Neural progenitor cell (in vitro differentiated cells): ENCODE results near the gene SPDYE2B. TPM values are rescaled to one million over a fixed set of nuclear protein-coding genes. Genes with fewer than 3 reads are reported as not detected.
"Not testable (repeated sequence)": the region's sequence is repeated elsewhere in the genome, so short reads cannot be mapped to it uniquely, and the experiment has no call there.

ENCODE experiments used
- DNase-seq: peaks from one replicate; pipeline ENCODE4 v3.0.0-alpha.2; 2016; ENCODE audit warnings: low spot score
- H2AFZ ChIP-seq: fragments of 200-600 bp; sonication (generic); replicated peaks from 2 replicates; pipeline ENCODE4 v1.6.1; 2016; ENCODE audit warnings: antibody characterized with exemption
- H3F3A ChIP-seq: fragments of 200-600 bp; sonication (generic); 2 replicates; pipeline ENCODE4 v1.6.1; 2016; ENCODE audit warnings: antibody characterized with exemption, low read depth
- H3K27ac ChIP-seq: fragments of 200-600 bp; sonication (generic); 2 replicates; pipeline ENCODE4 v1.5.1; 2016; ENCODE audit warnings: mild to moderate bottlenecking
- H3K27me3 ChIP-seq: fragments of 200-600 bp; sonication (generic); 2 replicates; pipeline ENCODE4 v1.6.1; 2016; ENCODE audit warnings: mild to moderate bottlenecking, moderate library complexity
- H3K36me3 ChIP-seq: fragments of 200-600 bp; sonication (generic); 2 replicates; pipeline ENCODE4 v1.5.1; 2016
- H3K4me1 ChIP-seq: fragments of 200-600 bp; sonication (generic); 2 replicates; pipeline ENCODE4 v1.6.1; 2016; ENCODE audit warnings: mixed run types
- H3K4me2 ChIP-seq: fragments of 200-600 bp; sonication (generic); 2 replicates; pipeline ENCODE4 v1.6.1; 2016
- H3K4me3 ChIP-seq: fragments of 200-600 bp; sonication (generic); 2 replicates; pipeline ENCODE4 v1.5.1; 2016
- H3K79me2 ChIP-seq: fragments of 200-600 bp; sonication (generic); 2 replicates; pipeline ENCODE4 v1.6.1; 2016; ENCODE audit warnings: low read depth
- H3K9ac ChIP-seq: fragments of 200-600 bp; sonication (generic); 2 replicates; pipeline ENCODE4 v1.6.1; 2016
- H3K9me3 ChIP-seq: fragments of 200-600 bp; sonication (generic); 2 replicates; pipeline ENCODE4 v1.5.1; 2016; ENCODE audit warnings: low read depth
- H4K20me1 ChIP-seq: fragments of 200-600 bp; sonication (generic); 2 replicates; pipeline ENCODE4 v1.6.1; 2016; ENCODE audit warnings: low read depth
- H3K27ac Mint-ChIP-seq: 3 replicates; pipeline ENCODE4 v1.8.0; 2021; ENCODE audit warnings: mixed read lengths
- H3K27me3 Mint-ChIP-seq: 2 replicates; pipeline ENCODE4 v1.8.0; 2022; ENCODE audit warnings: low read depth, mild to moderate bottlenecking, inconsistent platforms, moderate library complexity, mixed read lengths; ENCODE audit not compliant: insufficient read depth
- H3K36me3 Mint-ChIP-seq: 3 replicates; pipeline ENCODE4 v1.8.0; 2021; ENCODE audit warnings: mixed read lengths
- H3K4me1 Mint-ChIP-seq: 3 replicates; pipeline ENCODE4 v1.8.0; 2021; ENCODE audit warnings: mixed read lengths
- H3K4me3 Mint-ChIP-seq: 3 replicates; pipeline ENCODE4 v1.8.0; 2021; ENCODE audit warnings: mild to moderate bottlenecking, moderate library complexity, mixed read lengths
- H3K9me3 Mint-ChIP-seq: 3 replicates; pipeline ENCODE4 v1.8.0; 2020; ENCODE audit warnings: mixed read lengths
- total RNA-seq: library from RNA; depleted of rRNA; stranded (reverse); fragments of >200 nt; gene quantifications from 2 replicates; pipeline ENCODE4 v1.2.3, GENCODE V29; 2015; ENCODE audit warnings: low replicate concordance

The SPDYE2B gene
- total RNA-seq, 1 donor from 2014 or later: not detected

DNA sequence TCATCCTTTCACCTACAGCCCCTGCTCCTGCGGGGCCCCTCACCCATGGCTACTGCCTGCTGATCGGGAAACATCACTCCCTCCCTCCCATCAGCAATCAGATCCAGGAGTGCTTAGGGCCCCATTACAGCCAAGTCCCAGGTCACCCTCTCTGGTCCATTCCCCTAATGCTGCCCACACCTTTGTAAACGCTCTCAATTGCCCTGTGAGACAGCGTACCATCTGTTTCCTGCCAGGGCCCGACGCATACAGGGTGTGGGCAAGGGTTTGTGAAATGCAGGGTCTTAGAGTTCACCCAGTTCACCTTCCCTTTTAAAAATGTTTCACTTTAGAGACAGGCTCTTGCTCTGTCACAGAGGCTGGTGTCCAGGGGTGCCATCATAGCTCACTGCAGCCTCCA lies 15.8 kb upstream of the SPDYE2B start:
- not testable (repeated sequence) for DNase-seq, H3K36me3 ChIP-seq, H3K4me1 Mint-ChIP-seq, H3K27ac Mint-ChIP-seq, H3K27me3 Mint-ChIP-seq, H3K36me3 Mint-ChIP-seq, H3K4me3 Mint-ChIP-seq, H3K4me3 ChIP-seq, H3K9ac ChIP-seq, H3K9me3 ChIP-seq, H3K27me3 ChIP-seq, H3K4me2 ChIP-seq, H3K9me3 Mint-ChIP-seq, H3F3A ChIP-seq, H2AFZ ChIP-seq, H4K20me1 ChIP-seq, H3K4me1 ChIP-seq, H3K27ac ChIP-seq, H3K79me2 ChIP-seq

- H3K4me1 ChIP-seq, H3K9me3 ChIP-seq, DNase-seq, H3K9ac ChIP-seq, H3F3A ChIP-seq, H4K20me1 ChIP-seq, H3K9me3 Mint-ChIP-seq, H3K4me3 ChIP-seq, H3K4me2 ChIP-seq, H3K4me3 Mint-ChIP-seq, H3K79me2 ChIP-seq, H3K36me3 Mint-ChIP-seq, H3K4me1 Mint-ChIP-seq, H3K27ac ChIP-seq, H3K27me3 ChIP-seq, H3K27ac Mint-ChIP-seq, H3K36me3 ChIP-seq, H2AFZ ChIP-seq, H3K27me3 Mint-ChIP-seq: not testable (repeated sequence)
Observed at GRCh38 chr7:102635354-102635753, 14.8 kb upstream of the SPDYE2B start.

- H2AFZ ChIP-seq, H3K27ac ChIP-seq, H3K4me2 ChIP-seq, H3K36me3 ChIP-seq, H3K9me3 Mint-ChIP-seq, H3K4me1 Mint-ChIP-seq, H3K4me1 ChIP-seq, H3K9ac ChIP-seq, H3K27me3 Mint-ChIP-seq, H3K4me3 ChIP-seq, H3K27me3 ChIP-seq, H4K20me1 ChIP-seq, DNase-seq, H3K27ac Mint-ChIP-seq, H3K9me3 ChIP-seq, H3K36me3 Mint-ChIP-seq, H3F3A ChIP-seq, H3K79me2 ChIP-seq, H3K4me3 Mint-ChIP-seq: not testable (repeated sequence)
Observed at GRCh38 chr7:102636956-102637355, 13.2 kb upstream of the SPDYE2B start.

DNA sequence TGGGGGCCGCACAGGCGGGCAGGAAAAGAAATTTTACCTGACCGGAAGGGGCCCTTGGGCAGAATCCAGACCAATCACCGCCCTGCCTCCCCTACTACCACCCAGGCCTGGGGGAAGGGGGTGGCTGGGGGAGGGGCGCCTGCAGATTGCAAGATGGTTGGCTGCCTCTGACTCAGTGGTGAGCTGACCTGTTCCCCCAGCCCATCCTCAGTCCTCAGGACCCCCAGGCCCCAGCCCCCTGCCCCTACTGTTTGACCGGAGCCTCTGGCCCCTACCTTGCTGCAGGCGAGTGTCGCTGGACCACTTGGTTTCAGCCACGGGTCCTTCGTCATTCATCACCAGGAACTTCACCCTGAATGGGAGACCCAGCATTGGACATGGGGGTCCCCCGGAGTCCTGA lies 11.3 kb upstream of the SPDYE2B start:
- H3K27ac Mint-ChIP-seq, H3K79me2 ChIP-seq, H3K9ac ChIP-seq, H3K4me3 Mint-ChIP-seq, H3K36me3 ChIP-seq, H3K27ac ChIP-seq, H3K4me1 Mint-ChIP-seq, H3K36me3 Mint-ChIP-seq, H3K9me3 ChIP-seq, H3K9me3 Mint-ChIP-seq, H3K4me3 ChIP-seq, H3K4me1 ChIP-seq, H2AFZ ChIP-seq, H3K4me2 ChIP-seq, H3F3A ChIP-seq, H4K20me1 ChIP-seq, H3K27me3 Mint-ChIP-seq, H3K27me3 ChIP-seq: not testable (repeated sequence)
- DNase-seq: peak; percentile 1

DNA sequence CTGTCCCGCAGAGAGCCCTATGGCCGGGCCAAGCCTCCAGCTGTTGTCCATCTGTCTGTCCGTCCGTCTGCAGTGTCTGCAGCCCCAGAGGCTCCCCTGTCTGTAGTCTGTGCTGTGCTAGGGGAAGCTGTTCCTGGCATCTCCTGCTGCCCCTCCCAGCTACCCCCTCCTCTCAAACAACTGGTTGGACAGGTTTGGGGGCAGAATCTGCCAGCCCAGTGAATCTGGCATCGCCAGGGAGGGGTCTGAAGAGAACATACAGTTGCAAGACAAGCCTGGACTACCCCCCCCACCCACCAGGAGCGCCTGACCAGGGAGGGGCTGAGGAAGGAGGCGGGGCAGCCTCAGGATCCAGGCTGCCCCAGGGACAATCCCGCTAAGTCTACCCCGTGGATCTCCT lies 7.4 kb upstream of the SPDYE2B start, which contains the start of gene UPK3BL1:
TSS of gene UPK3BL1 (minus strand) at position 101 of the 400 bp plus-strand sequence. CDS start at position 51, 50 bp downstream.
- H3K4me2 ChIP-seq, H3K27ac Mint-ChIP-seq, H3F3A ChIP-seq, H4K20me1 ChIP-seq, H3K79me2 ChIP-seq, H3K4me3 Mint-ChIP-seq, H3K27me3 ChIP-seq, H3K4me1 Mint-ChIP-seq, H3K4me1 ChIP-seq, H3K4me3 ChIP-seq, H3K9me3 ChIP-seq, H3K9ac ChIP-seq, DNase-seq, H3K36me3 Mint-ChIP-seq, H3K9me3 Mint-ChIP-seq, H2AFZ ChIP-seq, H3K27me3 Mint-ChIP-seq, H3K27ac ChIP-seq, H3K36me3 ChIP-seq: not testable (repeated sequence)

DNA sequence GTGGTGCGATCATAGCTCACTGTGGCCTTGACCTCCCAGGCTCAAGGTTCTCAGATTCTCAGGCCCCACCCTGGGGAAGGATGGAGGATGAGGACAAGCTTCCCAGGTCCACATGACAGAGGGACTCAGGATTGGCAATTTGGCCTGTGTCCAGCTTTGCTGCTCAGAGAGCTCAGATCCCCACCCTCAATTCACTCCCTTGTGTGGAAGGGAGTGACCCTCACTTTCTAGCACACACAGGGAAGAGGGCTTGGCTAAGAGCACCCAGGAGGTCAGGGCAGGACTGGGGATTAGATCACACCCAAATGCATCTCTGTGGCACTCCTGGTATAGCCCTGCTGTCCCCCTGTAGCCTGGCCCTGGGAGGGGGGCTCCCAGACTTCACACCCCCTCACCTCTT lies 6.7 kb upstream of the SPDYE2B start:
- not testable (repeated sequence) for H3K9me3 Mint-ChIP-seq, DNase-seq, H3K36me3 Mint-ChIP-seq, H3K4me3 ChIP-seq, H3K4me1 Mint-ChIP-seq, H3K27me3 ChIP-seq, H3K36me3 ChIP-seq, H3K27me3 Mint-ChIP-seq, H3K27ac ChIP-seq, H3F3A ChIP-seq, H3K9ac ChIP-seq, H2AFZ ChIP-seq, H3K4me3 Mint-ChIP-seq, H3K4me2 ChIP-seq, H3K27ac Mint-ChIP-seq, H3K9me3 ChIP-seq, H3K4me1 ChIP-seq, H4K20me1 ChIP-seq, H3K79me2 ChIP-seq

DNA sequence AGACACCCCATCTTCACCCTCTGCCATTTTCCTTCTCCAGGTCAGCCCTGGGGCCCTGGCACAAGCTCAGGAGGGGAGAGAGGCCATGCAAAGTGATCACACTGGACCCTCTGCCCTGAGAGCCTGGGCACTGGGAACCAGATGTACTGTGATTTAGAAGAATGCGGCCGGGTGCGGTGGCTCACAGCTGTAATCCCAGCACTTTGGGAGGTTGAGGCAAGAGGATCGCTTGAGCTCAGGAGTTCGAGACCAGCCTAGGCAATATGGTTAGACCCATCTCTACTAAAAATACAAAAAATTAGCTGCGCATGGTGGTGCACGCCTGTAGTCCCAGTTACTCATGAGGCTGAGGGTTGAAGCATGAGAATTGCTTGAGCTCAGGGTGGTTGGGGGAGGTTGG lies 2.3 kb upstream of the SPDYE2B start:
- not testable (repeated sequence) for H3K9ac ChIP-seq, H3K36me3 ChIP-seq, H3K4me1 Mint-ChIP-seq, H3K9me3 ChIP-seq, H3K27me3 ChIP-seq, H3K4me1 ChIP-seq, H3K27ac ChIP-seq, H3K4me3 Mint-ChIP-seq, H3K79me2 ChIP-seq, H3K4me2 ChIP-seq, H3K4me3 ChIP-seq, H3F3A ChIP-seq, H3K27ac Mint-ChIP-seq, H3K36me3 Mint-ChIP-seq, H3K27me3 Mint-ChIP-seq, H2AFZ ChIP-seq, H3K9me3 Mint-ChIP-seq, DNase-seq, H4K20me1 ChIP-seq

- not testable (repeated sequence) for H3K79me2 ChIP-seq, H3F3A ChIP-seq, H4K20me1 ChIP-seq, H3K36me3 ChIP-seq, H2AFZ ChIP-seq, H3K4me2 ChIP-seq, H3K27ac ChIP-seq, H3K9me3 Mint-ChIP-seq, H3K4me1 ChIP-seq, H3K4me3 Mint-ChIP-seq, DNase-seq, H3K27me3 Mint-ChIP-seq, H3K9me3 ChIP-seq, H3K4me3 ChIP-seq, H3K36me3 Mint-ChIP-seq, H3K27ac Mint-ChIP-seq, H3K9ac ChIP-seq, H3K4me1 Mint-ChIP-seq, H3K27me3 ChIP-seq
Observed at GRCh38 chr7:102664765-102665164, 14.6 kb downstream of the SPDYE2B start.

DNA sequence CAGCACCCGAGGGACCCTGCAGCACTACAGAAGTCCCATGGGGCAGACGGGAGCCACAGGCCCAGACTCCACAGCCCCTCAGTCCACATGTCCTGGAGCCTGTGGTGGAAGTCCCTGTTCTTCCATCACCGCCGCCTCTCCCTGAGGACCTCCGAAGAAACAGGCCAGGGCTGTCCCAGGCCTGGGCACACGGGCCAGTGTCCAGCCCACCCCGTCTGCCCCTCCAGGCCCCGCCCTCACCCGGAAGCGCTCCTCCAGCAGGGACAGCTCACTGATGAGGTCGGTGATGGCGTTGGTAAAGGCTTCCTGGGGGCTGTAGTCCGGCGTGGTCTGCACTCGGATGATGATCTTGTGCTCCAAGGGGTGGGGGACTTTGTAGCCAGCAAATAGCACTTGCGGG lies 16.7 kb downstream of the SPDYE2B start:
- H3K36me3 ChIP-seq, H3K9me3 ChIP-seq, H3K4me1 ChIP-seq, H4K20me1 ChIP-seq, H3F3A ChIP-seq, H3K9me3 Mint-ChIP-seq, H3K27ac Mint-ChIP-seq, H3K4me1 Mint-ChIP-seq, H3K4me3 Mint-ChIP-seq, H3K79me2 ChIP-seq, H3K27me3 Mint-ChIP-seq, H2AFZ ChIP-seq, H3K36me3 Mint-ChIP-seq, H3K9ac ChIP-seq, DNase-seq, H3K4me3 ChIP-seq, H3K27ac ChIP-seq, H3K27me3 ChIP-seq, H3K4me2 ChIP-seq: not testable (repeated sequence)
